Activated CD4-positive, alpha-beta T cell treated with anti-CD3 and anti-CD28 coated beads for 1 hour (primary cell): Measurements from ENCODE around the gene MAST4.
A peak's percentile ranks its signal among the peaks of the same experiment; 100 is the strongest.

Experiments
- DNase-seq: peaks from one replicate; pipeline ENCODE4 v3.0.0-alpha.2; 2020

MAST4 gene

DNA sequence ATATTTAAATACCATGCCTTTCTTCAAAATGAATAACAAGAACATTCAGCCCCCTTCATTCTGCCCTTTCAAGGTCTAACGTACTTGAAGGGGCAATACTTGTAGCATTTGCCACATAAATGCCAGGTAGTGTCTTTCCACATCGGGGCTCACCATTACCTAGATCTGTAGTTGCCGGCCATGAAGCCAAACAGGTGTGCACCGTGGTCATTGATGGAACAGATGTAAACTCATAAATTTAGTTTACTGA lies 407.4 kb downstream of the MAST4 start:
- DNase-seq = no peak

DNA sequence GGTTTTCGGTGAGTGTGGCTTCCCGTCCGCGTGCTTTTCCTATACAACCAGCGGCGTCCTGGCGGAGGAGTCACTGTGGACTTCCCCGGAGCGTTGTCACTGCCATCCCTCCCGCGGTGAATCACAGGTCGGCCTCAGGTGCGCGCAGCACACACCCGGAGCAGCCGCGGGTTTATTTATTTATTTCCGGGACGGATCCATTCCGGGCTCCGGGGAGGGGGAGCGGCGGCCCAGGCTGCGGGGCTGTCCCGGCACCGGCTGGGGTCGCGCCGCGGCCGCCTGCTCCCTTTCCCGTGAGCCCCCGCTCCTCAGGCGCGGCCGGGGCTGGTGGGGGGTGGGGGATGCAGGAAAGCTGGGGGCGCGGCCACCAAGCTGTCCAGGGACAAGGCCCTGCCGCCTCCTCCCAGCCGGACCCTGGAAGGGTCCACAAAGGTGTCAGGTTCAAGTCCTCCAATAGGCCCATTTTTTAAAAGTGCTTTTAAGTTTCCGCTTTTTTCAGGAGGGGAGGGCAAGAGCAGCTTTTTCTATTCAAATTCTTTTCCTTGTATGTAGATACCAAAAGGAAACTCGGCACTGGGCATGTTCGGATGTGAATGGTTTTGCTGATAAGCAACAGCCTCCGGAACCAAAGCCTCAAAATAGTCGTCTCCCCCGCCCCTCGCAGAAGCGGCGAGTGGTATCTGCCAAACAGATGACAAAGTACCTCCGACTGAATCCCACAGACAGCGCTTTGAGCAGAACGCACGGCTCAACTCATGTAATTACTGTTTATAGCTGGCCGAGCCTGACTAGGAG lies 407.9 kb downstream of the MAST4 start:
- DNase-seq = peak; percentile 82

DNA sequence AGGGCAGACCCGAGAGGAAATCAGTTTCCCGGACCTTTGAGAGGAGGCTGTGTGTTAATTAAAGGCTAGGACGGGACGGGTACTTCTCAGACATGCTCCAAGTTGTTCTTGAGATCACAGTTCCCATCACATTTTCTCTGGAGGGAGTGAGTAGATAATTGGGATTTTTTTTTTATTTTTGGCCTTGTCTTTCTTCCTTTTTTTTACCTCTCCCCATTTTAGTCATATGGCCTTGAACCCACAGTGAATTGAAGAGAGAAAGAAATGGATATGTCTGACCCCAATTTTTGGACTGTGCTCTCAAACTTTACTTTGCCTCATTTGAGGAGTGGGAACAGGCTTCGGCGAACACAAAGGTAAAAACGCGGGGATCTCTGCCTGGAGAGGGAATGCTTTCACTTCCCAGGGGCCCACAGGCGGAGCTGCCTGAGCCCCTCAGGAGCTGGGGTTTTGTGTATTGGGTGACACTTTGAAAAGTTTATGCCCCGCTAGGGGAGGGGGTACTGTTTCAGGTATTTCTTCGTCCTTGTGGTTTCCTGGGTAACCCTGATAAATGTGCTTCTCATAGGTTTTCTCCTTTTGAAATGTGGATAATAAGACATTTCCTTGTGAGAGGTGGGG lies 408.6 kb downstream of the MAST4 start:
- DNase-seq = no peak

DNA sequence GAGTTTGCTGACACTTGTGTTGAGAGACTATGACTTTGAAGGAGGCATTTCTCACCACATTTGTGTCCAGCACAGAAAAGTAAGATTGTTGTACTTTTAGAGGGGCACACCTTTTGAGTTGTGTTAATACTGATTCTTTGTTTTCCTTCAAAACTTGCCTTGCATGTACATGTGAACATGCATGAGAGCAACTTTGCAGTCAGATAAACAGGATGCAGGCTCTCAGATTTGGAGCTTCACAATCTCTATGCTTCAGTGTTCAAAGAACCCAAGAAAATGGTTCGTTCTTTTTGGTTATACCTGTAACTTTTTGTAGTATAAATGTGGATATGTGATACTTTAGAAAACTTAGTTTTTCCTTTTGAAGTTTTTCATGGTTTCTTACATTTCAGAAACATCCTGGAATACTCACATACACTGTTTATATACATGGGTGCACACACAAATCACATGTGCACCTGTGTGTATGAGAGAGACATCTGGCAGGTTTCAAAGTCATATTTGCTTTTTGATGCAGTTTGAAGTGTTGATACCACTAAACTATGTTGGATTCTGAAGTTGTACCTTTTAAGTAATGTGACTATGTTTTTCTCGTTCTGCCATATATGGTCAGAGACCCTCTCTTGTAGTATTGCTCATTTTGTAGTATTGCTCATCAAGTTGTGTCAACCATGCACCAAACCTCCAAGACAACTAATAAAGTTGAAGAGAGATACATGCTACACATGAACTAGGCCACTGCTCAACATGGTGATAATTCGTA lies 409.7 kb downstream of the MAST4 start:
- no peak for DNase-seq

DNA sequence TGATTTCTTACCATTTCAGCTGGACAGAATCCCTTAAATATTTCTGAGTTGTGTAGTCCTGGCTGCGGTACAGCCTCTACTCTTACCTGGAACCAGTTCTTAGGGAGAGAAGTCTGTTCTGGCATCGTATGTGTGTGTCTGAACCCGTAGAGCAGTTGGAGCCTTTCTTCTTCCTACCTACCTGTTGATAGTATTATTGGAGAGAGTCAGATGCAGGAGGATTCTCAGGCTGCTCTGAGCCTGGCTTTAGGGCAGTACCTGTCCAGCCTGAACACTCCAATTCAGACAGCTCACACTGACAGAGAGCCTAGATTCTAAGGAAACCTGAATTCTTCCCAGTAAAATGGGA lies 410.3 kb downstream of the MAST4 start:
- no peak for DNase-seq

DNA sequence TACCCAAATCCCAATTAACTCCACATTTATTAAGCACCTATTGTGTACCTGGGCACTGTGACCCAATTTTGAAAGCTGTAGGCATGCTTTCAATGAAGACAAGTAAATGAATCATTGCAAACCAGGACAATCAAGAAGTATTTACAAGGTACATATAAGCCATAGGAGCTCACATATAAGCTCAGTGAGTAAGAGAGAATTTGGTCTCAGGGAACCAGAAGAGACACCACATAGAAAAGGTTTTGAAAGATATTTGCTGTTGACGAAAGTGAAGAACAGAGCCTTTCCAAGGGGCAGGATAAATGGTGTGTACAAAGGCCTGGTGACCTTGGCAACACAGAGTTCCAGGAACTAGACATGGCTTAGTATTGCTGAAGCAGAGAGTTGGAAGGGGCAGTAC lies 412.8 kb downstream of the MAST4 start:
- no peak for DNase-seq

DNA sequence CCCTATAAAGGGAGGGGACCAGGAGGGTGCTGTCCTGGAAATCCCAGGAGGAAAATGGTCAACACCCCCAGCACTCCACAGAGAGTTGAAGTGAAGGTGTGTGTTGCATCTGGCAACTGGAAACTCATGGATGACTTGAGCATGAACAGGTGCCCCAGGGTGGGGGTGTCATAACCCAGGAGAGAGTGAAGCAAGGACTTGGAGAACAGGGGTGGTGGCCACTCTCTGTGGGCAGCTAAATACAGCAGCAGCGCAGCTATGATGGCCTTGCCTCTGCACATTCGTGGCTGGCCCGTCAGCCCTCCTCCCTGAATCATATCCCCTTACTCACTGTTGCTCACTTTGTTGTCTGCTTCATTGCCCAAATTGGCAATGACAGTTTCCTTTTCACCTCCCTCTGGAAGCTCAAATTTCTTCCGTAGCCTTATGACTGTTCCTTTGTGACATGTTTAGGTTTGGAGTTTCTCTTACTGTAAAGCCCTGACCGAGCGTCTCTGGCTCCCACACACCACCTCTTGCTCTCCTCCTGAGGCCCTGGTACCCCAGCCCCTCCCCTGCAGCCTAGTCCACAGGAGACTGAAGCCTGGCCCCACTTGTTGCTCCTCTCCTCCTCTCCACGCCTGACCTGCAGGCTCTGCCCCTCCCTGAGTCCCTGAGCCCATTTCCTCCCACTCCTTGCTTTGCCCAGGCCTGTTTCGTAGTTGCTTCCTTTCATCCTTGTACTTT lies 414.7 kb downstream of the MAST4 start:
- DNase-seq = no peak

DNA sequence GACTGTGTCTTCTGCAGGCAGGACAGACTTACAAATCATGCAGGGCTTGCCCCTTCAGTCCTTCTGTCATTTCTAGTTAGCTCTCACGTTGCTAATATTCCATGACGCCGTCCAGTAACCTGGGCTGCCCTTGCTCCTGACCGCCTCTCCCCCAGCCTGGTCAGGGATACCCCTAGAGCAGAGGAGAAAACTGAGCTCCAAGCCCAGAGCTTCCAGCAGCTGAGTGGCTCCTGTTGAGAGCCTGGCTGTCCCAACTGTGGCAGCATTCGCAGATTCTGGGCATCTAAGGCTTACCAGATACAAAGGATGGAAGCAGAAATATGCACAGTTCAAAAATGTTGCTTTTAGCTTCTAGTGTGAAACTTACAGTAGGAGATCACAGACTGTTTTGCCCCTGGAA lies 415.2 kb downstream of the MAST4 start:
- DNase-seq = no peak

DNA sequence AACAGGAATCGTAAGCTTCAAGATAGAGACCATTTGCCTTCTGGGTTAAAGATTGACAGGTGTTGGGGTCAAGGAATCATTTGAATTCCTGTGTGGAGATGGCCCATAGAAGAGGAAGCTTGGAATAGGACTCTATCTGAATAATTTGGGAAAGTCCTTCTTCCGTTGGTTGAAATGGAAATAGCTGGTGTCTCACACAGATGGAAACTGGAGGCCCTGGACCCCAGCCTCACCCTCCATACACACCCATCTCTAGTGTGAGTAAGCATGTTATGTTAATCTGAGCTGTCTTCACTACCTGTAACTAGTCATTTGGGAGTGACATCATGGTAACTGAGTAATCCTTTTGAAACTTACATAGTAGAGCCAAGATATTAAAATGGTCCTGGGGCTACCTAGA lies 416.0 kb downstream of the MAST4 start:
- DNase-seq = no peak

DNA sequence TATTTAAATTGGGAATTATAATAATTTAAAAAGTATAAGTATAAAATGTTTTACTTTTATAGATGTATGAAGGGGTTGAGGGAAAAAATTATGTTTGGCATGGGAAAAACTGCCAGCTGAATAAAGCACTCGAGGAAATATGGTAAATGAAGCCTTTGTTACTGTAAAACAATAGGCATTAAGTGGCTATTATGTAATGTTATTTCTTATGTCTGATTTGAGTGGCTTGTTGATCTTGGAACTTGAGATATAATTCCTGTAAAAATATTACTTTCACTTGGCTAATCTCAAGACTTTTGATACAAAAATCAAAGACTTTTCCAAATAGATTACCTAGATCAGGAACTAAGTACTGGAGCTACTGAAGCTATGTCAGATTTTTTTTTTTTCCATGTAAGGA lies 417.5 kb downstream of the MAST4 start:
- no peak for DNase-seq

DNA sequence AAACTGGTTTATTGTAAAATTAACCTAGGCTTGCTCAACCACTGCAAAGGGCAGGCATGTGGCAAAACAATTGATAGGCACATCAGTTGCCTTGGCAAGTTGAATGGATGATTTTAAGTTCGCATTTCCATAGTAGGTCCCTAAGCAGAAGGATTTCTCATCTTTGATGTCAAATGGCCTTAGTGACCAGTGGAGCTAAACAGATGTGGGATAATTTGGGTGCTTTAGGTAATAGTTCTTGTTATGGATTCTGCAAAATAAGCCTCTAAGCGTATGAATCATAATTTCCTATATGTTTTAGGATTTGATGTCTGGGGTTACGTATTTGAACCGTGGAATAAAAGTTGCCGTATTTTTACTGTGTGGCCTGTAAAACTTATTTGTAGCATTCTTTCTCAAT lies 418.0 kb downstream of the MAST4 start:
- DNase-seq = no peak

DNA sequence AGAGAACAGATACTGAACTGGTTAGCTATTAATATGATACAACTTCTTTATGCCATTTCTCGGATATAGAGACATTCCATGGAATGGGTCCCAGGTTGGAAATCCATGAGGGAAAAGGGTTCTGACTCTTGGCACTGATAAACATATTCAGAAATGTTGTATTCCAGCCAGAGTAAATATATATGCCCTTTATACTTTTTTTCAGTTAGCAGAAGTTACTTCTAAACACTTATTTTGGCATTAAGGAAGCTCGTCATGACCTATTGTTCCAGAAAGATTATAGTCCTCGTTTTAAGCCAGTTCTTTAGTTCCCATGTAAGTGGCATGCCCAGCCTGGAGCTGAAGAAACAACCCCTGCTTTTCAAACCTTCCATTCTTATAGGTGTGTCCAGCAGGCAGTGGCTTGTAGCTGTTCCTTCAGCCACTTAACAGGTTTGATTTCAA lies 418.8 kb downstream of the MAST4 start:
- no peak for DNase-seq

DNA sequence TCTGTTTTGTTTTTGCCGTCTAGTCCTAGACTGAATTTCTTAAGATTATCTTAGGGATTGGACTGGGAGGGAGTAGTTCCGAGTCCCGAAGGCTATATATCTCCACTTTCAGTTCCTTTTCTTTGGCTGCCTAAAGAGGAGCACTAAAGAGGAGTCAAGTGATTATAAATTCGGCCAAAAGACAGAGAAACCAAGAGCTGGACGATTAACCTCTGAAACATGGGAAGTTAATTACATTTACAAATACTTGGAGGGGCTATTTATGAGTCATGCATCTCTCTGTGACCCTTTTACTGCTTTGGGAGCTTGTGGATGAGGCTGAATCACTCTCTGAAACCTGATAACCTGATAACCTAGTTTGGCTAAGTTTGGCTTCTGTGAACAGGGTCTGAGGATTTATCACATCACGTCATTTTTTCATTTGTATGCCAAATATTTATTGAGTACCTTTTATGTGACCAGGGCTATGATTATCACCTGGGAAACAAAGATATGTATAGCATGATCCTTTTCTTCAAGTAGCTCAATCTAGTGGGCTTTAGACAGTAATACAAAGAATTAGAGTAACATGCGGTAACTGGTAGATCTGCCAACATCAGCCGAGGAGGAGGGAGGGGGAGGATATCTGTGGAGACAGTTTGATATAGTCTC lies 419.5 kb downstream of the MAST4 start:
- no peak for DNase-seq

DNA sequence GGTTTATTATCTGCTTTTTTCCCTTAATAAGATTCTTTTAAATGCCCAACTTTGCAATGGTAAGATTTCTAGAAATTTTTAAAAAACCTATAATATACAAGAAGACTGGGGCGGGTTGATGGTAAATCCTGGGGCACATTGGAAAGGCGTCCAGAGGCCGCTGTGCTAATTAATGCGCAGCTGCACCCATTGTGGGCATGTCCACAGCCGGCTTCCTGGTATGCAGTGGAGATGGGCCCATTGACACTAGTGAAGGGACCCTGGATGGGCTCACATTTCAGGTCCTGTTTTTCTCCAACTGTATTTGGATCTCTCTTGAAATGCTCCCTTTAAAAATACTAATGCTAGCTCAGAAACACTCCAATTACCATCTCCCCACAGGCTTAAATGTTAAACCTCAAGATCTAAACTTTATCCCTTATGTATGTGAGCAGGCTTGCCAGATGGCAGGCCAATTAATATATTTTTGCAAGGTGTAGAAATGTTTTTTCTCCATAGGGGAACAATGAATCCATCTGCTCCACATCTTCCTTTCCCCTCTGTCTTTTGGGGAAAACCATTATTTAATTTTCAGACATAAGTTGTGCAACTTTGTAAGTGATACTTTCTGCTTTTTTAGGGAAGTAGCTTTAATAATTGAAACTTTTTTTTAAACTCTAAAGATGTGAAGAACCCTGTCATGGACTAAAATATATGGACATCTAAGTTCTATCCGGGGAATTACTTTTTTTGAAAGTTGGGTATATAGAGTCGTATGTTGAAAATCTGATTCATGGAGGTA lies 423.1 kb downstream of the MAST4 start:
- DNase-seq = no peak

DNA sequence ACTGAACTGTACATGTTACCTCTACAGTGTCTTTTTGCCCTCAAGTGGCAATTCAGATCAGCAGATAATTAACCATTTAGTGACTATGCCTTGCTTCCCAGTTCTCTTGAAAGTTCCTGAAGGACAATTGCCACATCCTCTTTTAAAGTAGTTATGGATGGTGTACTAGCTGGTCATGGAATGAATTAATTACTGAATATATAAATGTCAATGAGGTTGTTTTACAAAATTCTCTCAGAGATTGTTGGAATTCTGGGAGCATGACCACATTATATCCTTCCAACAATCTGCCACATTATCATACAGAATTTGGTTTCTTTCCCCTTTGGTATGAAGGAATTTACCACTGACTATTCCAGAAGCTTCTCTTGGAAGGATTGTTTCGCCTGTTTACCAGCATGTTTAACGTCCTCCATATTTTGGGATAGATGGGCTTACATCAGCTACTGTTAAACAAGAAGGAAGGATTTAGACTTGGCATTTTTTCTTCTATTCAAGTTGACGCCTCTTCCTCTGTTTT lies 424.0 kb downstream of the MAST4 start:
- no peak for DNase-seq

DNA sequence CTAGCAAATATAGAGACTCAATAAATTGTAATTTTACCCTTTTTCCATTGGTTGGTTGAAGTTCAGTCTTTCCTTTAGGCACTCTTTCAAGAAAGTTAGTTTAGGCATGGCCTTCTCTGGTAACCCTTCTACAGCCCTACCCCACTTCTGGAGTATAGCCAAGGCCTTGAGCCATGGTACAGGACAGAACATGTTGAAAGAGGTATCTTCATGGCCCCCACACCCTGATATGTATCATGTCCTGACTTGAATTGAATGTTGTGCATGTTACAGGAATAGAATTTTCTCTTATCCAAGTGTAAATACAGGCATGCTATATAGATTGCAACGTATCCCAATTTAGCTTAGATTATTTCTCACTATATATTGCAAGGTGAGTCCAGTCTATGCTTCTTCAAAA lies 424.8 kb downstream of the MAST4 start:
- no peak for DNase-seq

DNA sequence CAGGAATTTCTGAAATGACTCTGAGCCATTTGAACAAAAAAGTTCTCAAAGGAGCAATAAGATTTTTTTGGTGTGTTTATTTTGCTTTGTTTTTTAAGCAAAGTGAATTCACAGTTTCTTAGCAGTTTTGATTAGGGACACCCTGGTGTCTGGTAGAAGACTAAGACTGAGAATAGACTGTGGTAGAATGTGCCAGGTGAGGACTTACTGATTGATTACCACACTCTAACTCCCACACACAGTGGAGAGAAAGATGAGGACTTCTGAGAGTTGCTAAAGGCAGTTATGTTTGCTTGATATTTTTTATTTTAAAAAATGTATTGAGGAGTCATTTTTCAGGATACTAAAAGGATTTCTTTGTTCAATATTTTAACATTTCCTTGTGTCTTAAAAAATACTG lies 425.3 kb downstream of the MAST4 start:
- no peak for DNase-seq

DNA sequence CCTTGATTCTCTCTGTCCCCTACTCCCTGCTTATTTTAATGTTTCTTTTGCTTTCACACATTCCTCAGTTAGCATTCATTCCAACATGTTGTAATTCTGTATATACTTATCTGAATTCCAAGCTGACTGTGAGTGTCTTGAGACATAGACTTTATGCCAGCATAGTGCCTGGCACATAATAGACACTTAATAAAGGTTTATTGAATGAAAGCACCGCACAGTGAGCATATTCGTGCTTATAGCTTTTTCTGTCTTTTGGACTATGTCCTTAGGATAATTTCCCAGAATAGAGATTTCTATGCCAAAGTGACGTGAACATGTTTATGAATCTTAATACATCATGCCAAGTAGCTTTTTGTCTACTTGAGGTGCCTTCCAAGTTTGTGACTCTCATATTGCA lies 425.8 kb downstream of the MAST4 start:
- DNase-seq = no peak

DNA sequence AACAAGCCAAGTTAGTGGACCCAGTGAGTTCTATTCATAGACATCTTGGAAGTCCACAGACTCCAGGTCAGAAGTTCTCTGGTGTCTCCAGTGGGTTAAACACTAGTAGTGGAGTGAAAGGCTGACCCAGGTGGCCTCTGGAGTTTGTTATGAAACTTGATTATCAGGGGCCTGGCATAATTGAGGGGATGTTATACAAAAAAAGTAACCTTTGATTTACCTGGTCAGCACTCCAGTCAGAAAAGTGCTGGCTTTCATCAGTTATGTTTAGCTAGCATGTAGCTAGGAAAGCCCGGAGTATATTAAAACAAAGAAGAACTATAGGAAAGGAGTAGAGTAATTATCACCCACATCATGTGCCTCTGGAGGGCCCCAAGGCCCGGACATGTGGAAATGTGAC lies 429.3 kb downstream of the MAST4 start:
- no peak for DNase-seq

DNA sequence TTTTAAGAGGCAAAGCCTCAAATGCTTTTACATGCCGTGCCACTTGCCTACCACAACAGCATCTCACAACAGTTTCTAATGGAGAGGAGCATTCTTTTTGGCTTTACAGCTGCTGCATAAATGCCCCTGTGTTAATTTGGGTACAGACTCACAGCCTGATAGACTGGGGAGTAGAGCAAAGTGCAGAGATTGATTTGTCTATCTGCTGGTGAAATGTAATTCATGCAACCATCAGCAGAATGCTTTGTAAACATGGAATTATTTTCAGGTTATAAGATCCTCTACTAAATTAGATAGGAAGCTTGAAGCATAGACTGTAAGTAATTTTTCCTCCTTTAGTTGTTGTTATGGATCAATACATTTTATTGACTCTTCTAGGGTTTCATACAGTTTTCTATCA lies 430.1 kb downstream of the MAST4 start:
- no peak for DNase-seq

DNA sequence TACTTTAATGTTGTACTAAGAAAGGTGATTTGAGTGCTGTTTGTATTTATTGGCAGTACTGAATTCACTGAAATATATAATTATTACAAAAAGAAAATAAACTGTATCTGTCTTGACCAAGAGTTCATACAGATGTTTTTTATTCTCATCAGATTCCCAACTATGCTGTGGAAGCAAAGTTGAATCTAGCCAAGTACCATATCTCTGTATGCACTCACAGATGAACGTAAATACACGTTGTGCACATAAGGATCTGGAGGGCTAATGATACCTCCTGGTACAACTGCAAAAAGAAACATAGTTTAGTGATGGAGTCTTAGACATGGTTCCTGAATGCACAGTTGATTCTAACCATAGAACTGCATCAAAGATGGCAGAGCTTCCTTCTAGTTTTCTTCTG lies 431.0 kb downstream of the MAST4 start:
- no peak for DNase-seq

DNA sequence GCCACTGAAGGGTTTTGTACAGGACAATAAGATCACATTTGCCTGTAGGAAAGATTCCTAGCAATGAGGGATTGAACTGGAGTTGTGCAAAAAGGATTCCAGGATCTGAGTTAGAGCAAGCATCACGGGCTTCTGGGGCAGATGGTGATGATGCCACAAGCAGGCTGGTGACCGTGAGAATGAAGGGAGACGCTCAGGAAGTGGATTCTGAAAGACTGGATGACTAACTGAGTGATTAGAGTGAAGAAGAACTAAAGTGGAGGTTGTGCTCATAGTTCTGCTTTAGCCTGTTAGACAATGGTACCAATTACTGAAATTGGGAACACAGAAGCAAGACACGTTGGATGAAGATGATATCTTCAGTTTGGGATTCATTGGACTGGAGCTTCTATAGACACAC lies 432.2 kb downstream of the MAST4 start:
- no peak for DNase-seq
